Stimulated activated CD4-positive, alpha-beta T cell treated with anti-CD3 and anti-CD28 coated beads, Interleukin-15, amount 100 ng/mL, for 24 hours (primary cell): Measurements from ENCODE around the gene ATP5ME.
"Not testable (repeated sequence)": the region's sequence is repeated elsewhere in the genome, so short reads cannot be mapped to it uniquely, and the experiment has no call there.

Experiments
- DNase-seq: peaks from one replicate; pipeline ENCODE4 v3.0.0-alpha.2; 2020

ATP5ME gene

GRCh38 chr4:683247-683897, 9.3 kb upstream of the ATP5ME start:
- DNase-seq: no peak

- DNase-seq: no peak
Observed at GRCh38 chr4:682490-683172, 8.6 kb upstream of the ATP5ME start.

GRCh38 chr4:681736-682451, 7.8 kb upstream of the ATP5ME start:
- DNase-seq: peak; percentile 36

GRCh38 chr4:680928-681645, 7.0 kb upstream of the ATP5ME start:
- DNase-seq: peak; percentile 63

- DNase-seq: no peak
Observed at GRCh38 chr4:680551-680927, 6.5 kb upstream of the ATP5ME start.

- DNase-seq: no peak
Observed at GRCh38 chr4:680091-680490, 6.0 kb upstream of the ATP5ME start.

- no peak for DNase-seq
Observed at GRCh38 chr4:679629-680028, 5.6 kb upstream of the ATP5ME start.

GRCh38 chr4:679104-679481, 5.0 kb upstream of the ATP5ME start:
- DNase-seq: no peak

GRCh38 chr4:678331-679103, 4.4 kb upstream of the ATP5ME start:
- DNase-seq: no peak

- peak; percentile 57 for DNase-seq
Observed at GRCh38 chr4:677431-678293, 3.6 kb upstream of the ATP5ME start.

GRCh38 chr4:676871-677235, 2.8 kb upstream of the ATP5ME start:
- DNase-seq: no peak

- DNase-seq: no peak
Observed at GRCh38 chr4:675980-676870, 2.1 kb upstream of the ATP5ME start.

GRCh38 chr4:675036-675882, 1.2 kb upstream of the ATP5ME start:
- peak; percentile 31 for DNase-seq

GRCh38 chr4:673349-674091, 556 bp downstream of the ATP5ME start:
- peak; percentile 43 for DNase-seq

- DNase-seq: no peak
Observed at GRCh38 chr4:671769-672168, 2.3 kb downstream of the ATP5ME start.

GRCh38 chr4:669806-670559, 4.1 kb downstream of the ATP5ME start:
- DNase-seq: not testable (repeated sequence)

GRCh38 chr4:668219-668618, 5.9 kb downstream of the ATP5ME start:
- not testable (repeated sequence) for DNase-seq

- DNase-seq: no peak
Observed at GRCh38 chr4:667545-667925, 6.5 kb downstream of the ATP5ME start.
